Mesothelial cell of epicardium (in vitro differentiated cells): ENCODE data around the gene OSGIN1. TPM values are rescaled to one million over a fixed set of nuclear protein-coding genes. Genes with fewer than 3 reads are reported as not detected.

Source experiments
- DNase-seq, 2 experiments: peaks; one replicate each; pipeline ENCODE4 v3.0.0; 2021; ENCODE audit warnings: low spot score in 2 of 2; ENCODE audit not compliant: unreplicated experiment in 2 of 2
- H3K27ac Mint-ChIP-seq: 2 replicates; pipeline ENCODE4 v1.8.0; 2021; ENCODE audit warnings: mixed read lengths
- H3K27me3 Mint-ChIP-seq: 2 replicates; pipeline ENCODE4 v1.8.0; 2021; ENCODE audit warnings: low read depth, mixed read lengths
- H3K36me3 Mint-ChIP-seq: 2 replicates; pipeline ENCODE4 v1.8.0; 2021; ENCODE audit warnings: mixed read lengths
- H3K4me1 Mint-ChIP-seq: 2 replicates; pipeline ENCODE4 v1.8.0; 2021; ENCODE audit warnings: mixed read lengths
- H3K4me3 Mint-ChIP-seq: 2 replicates; pipeline ENCODE4 v1.8.0; 2021; ENCODE audit warnings: mild to moderate bottlenecking, moderate library complexity, mixed read lengths
- H3K9me3 Mint-ChIP-seq: 2 replicates; pipeline ENCODE4 v1.8.0; 2021; ENCODE audit warnings: mixed read lengths
- CTCF ChIP-seq: fragments of 200-600 bp; sonication (generic); IDR thresholded peaks from one replicate; pipeline ENCODE4 v1.5.0; 2021; ENCODE audit warnings: antibody characterized with exemption; ENCODE audit not compliant: unreplicated experiment
- total RNA-seq: library from RNA; stranded (reverse); gene quantifications from 3 replicates; pipeline ENCODE4 v1.2.1, GENCODE V29; 2021

The OSGIN1 gene
- total RNA-seq, 1 donor from 2014 or later = 2.5 TPM

GRCh38 chr16:83967091-83967490, 14.1 kb downstream of the OSGIN1 start:
- H3K27ac Mint-ChIP-seq = no peak overlapping the region
- H3K27me3 Mint-ChIP-seq = peaks cover 17% of the 10 kb centered on the region
- peaks cover 2% of the 10 kb centered on the region for H3K4me1 Mint-ChIP-seq
- H3K9me3 Mint-ChIP-seq = no peaks in the 10 kb centered on the region
- H3K4me3 Mint-ChIP-seq = peak overlapping the region; percentile 24
- DNase-seq = no peak
- H3K36me3 Mint-ChIP-seq = no peaks in the 10 kb centered on the region
- TF ChIP-seq CTCF = no peak

- peaks cover 2% of the 10 kb centered on the region for H3K4me1 Mint-ChIP-seq
- peak; percentile 45 for TF ChIP-seq CTCF
- H3K27me3 Mint-ChIP-seq = peaks cover 17% of the 10 kb centered on the region
- H3K9me3 Mint-ChIP-seq = no peaks in the 10 kb centered on the region
- no peaks in the 10 kb centered on the region for H3K36me3 Mint-ChIP-seq
- H3K27ac Mint-ChIP-seq = no peak within 1 kb of the TSS
- peak within 1 kb of the TSS; percentile 64 for H3K4me3 Mint-ChIP-seq
- peak; percentile 53 to 75 for DNase-seq
Measured at GRCh38 chr16:83967838-83968305, 14.8 kb downstream of the OSGIN1 start, which contains the start of gene NECAB2. TSS of gene NECAB2 (plus strand) at chr16:83968244. CDS start at chr16:83968649, 405 bp downstream.

GRCh38 chr16:83968306-83968851, 15.3 kb downstream of the OSGIN1 start:
- DNase-seq = no peak
- H3K9me3 Mint-ChIP-seq = no peaks in the 10 kb centered on the region
- H3K36me3 Mint-ChIP-seq = no peaks in the 10 kb centered on the region
- H3K4me3 Mint-ChIP-seq = peak overlapping the region; percentile 62
- TF ChIP-seq CTCF = no peak
- H3K27ac Mint-ChIP-seq = no peak overlapping the region
- peaks cover 2% of the 10 kb centered on the region for H3K4me1 Mint-ChIP-seq
- peaks cover 17% of the 10 kb centered on the region for H3K27me3 Mint-ChIP-seq

- peaks cover 17% of the 10 kb centered on the region for H3K27me3 Mint-ChIP-seq
- H3K36me3 Mint-ChIP-seq = no peaks in the 10 kb centered on the region
- no peak for DNase-seq
- peaks cover 2% of the 10 kb centered on the region for H3K4me1 Mint-ChIP-seq
- TF ChIP-seq CTCF = no peak
- no peak overlapping the region for H3K27ac Mint-ChIP-seq
- H3K9me3 Mint-ChIP-seq = no peaks in the 10 kb centered on the region
- peak overlapping the region; percentile 64 for H3K4me3 Mint-ChIP-seq
Measured at GRCh38 chr16:83968891-83969649, 16.0 kb downstream of the OSGIN1 start.

GRCh38 chr16:83969771-83970429, 16.9 kb downstream of the OSGIN1 start:
- Mint-ChIP-seq H3K36me3 (no peaks in the 10 kb centered on the region), H3K27ac (no peak overlapping the region), H3K9me3 (no peaks in the 10 kb centered on the region), H3K27me3 (peaks cover 20% of the 10 kb centered on the region), H3K4me1 (peaks cover 8% of the 10 kb centered on the region), H3K4me3 (peak overlapping the region; percentile 52)
- no peak for DNase-seq
- no peak for TF ChIP-seq CTCF
